ENCODE results near the gene ZNF526.
A peak's percentile ranks its signal among the peaks of the same experiment; 100 is the strongest.
"Not testable (repeated sequence)": the region's sequence is repeated elsewhere in the genome, so short reads cannot be mapped to it uniquely, and the experiment has no call there.

ZNF526 gene

DNA sequence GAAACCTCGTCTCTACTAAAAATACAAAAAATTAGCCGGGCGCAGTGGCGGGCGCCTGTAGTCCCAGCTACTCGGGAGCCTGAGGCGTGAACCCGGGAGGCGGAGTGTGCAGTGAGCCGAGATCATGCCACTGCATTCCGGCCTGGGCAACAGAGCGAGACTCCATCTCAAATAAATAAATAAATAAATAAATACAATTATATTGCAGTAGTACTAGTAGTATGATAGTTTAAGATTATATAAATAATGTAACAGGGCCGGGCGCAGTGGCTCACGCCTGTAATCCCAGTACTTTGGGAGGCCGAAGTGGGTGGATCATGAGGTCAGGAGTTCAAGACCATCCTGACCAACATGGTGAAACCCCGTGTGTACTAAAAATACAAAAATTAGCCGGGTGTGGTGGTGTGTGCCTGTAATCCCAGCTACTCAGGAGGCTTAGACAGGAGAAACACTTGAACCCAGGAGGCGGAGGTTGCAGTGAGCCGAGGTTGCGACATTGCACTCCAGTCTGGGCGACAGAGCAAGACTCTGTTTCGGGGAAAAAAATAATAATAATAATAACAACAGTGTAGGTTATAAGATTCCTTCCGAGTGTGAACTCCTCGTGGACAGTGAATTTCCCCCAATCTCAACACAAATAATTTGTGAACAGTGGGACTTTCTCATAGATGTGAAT, 47.0 kb downstream of the ZNF526 start:
- not testable (repeated sequence) for DNase-seq

DNA sequence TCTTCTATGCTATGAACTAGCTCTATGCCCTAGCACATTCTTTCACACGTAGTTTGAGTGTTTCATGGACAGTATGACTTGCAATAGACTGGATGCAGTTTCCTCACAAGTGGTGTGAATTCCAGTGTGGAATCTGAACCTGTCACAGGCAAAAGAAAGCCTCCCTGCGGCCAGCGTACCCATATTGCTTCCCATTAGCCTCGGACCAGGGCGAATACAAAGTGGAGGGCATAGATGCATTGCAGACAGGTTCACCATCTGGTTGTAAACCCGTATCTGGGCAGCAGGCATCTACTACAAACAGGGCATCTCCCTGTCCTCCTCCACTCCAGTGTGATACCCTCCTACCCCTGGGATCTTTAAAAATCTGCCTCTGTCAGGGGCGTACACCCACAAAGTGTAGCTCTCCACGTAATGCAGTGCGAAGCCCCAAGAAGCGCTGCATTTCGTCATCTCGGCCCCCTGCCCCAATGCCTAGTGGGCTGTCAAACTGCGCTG, 47.6 kb downstream of the ZNF526 start:
- DNase-seq = no peak

DNA sequence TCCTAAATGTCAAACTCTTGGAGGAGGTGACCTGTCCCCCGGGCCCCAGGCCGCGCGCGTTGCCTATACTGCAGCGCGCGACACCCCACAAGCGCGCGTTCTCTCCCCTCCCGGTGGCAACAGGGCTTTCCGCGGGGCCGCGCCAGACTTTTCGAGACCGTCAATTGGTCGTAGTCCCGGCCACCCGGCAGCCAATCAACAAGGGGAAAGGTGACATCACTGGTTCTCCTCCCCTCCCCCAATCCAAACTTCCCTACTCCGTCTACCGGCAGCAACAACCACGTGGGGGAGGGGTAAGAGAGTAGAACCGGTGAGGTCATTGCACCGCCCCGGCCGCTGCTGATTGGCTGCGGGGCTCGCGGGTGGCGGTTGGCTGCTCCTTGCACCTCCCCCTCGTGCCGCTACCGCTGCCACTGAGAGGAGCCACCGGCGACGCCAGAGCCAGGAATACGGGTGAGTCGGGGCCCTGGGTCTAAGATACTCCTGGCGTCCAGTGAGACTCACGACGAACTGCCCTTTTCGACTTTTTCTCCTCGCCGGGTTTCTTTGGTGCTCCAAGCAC, 48.1 kb downstream of the ZNF526 start:
- DNase-seq = peak; percentile 97

DNA sequence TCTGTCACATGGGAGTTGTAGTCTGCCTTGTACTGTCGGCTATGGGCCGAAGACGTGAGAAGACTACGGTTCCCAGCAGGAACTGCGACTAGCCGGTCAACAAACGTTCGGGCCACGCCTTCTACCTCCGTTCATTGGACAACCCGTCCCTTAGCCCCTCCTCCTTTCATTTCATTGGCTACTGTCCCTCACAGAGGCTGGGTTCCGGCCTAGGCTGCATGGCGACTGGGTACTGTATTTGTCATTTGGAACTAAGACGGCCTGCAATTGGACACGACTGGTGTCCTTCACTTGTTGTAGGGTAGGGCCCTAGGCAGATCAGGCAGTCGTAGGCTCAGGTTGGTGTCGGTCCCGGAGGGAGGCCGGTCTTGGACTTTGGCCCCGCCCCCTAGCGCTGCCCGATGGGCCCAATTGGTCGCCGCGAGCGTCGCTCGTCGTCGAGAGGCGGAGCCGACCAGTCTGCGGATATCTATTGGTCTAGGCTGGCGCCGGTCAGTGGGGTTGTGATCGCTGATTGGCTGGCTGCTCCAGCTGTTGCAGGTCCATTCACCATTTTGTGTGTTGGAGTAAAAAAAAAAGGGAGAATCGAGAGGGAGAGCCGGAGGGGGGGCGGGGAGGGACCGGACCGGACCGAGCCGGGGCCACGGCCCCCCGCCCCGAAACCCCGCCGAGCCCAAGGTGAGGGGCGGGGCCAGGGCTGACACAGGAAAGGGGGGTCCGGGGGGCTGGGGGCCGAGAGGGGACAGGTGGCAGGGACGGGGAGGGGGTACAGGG, 48.8 kb downstream of the ZNF526 start, which contains the start of gene CIC:
CIC (plus strand) TSS at position 549 of the 774 bp plus-strand sequence. CDS start 2,532 bp downstream, outside the sequence.
- peak; percentile 99 for DNase-seq

DNA sequence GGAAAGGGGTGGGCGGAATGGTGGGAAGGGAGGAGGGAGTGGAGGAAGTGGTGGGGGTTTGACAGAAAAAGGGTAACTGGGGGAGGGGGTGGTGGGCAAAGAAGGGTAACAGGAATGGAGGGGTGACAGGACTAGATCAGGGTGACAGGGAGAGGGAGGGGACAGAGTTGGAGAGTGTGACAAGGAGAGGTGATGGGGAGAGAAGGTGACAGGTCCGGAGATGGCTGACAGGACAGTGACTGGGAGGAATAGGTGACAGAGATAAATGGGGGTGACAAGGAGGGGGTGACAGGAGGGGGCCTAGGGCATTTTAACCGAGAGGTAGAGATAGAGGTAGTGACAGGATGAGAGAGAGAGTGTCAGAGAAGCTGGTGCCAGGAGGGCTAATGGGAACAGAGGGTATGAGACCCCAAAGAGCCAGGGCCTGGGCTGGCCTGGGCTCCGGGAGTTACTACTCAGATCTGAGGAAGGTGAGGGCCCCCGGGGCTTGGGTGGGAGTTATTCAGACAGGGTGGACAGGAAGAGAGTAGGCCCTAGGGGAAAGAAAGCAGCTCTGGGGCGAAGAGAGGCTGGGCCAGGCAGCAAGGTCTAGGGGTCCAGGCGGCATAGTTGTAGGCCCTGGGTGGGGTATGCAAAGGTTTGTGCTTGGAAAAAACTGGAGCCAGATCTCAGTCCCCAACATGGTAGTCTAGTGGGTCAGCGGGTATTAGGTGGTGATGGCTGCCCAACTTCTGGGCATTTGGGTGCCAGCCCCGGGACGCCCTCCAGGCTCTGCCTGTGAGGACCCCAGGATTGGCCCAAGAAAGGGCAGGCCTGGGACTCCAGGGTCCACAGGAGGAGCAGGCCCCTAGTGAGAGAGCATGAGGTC, 49.6 kb downstream of the ZNF526 start:
- no peak for DNase-seq

DNA sequence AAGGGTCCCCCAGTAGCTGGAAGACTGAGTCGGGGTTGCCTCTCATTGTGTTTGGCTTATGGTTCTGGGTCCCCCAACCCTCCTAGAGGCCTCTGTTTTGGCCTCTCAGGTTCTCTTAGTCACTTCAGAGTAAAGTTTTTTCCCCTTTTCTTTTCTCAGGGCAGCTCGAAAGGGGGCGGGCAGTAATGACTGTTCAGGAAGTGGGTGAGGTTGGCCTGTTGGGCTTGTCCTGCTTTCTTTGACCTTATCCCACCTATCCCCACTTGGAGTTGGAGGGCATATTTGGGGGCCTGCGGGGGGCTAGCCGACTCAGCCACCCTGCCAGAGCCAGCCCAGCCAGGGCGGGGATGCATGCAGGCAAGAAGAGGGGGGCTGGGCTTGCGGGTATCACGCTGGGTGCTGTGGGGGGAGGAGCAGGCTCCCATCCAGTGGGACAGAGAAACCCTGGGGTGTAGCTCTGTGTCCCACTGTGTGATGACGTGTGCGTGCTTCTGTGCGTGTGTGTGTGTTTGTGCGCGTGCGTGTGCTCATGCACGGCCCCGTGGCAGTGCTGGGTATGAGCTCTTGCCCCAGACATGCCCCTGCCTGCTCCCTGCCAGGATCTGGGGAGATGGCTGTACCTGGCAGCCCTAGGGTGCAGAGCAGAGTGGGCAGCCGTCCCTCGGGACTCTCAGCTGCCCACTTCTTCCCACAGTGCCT, 50.4 kb downstream of the ZNF526 start:
- DNase-seq = no peak

DNA sequence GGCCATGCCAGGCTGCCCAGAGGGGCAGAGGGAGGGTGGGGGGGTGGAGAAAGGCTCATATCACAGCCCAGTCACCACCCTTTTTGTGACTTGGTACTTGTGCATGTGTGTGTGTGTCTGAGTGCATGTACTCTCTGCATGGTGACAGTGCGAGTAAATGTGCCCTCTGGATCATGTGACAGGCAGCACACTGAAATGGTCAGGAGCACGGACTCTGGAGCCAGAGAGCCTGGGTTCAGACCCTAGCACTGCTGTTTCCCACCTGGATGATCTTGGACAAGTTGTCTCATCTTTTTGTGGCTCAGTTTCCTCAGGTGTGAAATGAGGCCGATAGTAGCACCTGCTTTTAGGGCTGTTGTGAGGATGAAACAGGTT, 50.9 kb downstream of the ZNF526 start:
- DNase-seq = no peak

DNA sequence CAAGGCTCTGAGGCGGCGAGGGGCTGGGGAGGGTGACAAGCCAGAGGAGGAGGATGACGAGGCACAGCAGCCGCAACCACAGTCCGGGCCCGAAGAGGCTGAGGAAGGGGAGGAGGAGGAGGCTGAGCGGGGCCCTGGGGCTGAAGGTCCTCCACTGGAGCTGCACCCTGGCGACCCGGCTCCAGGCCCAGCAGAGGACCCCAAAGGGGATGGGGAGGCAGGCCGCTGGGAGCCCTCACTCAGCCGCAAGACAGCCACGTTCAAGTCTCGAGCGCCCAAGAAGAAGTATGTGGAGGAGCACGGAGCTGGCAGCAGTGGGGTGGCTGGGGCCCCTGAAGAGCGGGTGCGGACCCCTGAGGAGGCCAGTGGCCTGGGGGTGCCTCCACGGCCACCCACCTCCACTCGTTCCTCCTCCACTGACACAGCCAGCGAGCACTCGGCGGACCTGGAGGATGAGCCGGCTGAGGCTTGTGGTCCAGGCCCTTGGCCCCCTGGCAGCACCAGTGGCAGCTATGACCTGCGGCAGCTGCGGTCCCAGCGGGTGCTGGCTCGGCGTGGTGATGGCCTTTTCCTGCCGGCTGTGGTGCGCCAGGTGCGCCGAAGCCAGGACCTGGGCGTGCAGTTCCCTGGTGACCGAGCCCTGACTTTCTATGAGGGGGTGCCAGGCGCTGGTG, 51.9 kb downstream of the ZNF526 start:
- no peak for DNase-seq

DNA sequence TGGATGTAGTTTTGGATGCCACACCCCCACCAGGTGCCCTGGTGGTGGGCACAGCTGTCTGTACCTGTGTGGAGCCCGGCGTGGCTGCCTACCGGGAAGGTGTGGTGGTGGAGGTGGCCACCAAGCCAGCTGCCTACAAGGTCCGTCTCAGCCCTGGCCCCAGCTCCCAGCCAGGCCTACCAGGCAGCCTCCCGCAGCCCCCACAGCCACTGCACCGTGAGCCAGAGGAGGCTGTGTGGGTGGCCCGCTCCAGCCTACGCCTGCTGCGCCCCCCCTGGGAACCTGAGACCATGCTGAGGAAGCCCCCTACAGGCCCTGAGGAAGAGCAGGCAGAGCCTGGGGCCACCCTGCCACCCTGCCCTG, 52.4 kb downstream of the ZNF526 start:
- DNase-seq = no peak

DNA sequence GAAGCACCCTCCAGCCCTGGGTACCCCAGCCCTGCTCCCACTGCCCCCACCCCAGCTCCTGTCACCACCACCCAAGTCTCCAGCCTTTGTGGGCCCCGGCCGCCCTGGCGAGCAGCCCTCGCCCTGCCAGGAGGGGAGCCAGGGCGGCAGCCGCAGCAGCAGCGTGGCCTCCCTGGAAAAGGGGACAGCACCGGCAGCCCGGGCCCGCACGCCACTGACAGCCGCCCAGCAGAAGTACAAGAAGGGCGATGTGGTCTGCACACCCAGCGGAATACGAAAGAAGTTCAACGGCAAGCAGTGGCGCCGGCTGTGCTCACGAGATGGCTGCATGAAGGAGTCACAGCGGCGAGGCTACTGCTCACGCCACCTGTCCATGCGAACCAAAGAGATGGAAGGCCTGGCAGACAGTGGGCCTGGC, 52.9 kb downstream of the ZNF526 start:
- no peak for DNase-seq

DNA sequence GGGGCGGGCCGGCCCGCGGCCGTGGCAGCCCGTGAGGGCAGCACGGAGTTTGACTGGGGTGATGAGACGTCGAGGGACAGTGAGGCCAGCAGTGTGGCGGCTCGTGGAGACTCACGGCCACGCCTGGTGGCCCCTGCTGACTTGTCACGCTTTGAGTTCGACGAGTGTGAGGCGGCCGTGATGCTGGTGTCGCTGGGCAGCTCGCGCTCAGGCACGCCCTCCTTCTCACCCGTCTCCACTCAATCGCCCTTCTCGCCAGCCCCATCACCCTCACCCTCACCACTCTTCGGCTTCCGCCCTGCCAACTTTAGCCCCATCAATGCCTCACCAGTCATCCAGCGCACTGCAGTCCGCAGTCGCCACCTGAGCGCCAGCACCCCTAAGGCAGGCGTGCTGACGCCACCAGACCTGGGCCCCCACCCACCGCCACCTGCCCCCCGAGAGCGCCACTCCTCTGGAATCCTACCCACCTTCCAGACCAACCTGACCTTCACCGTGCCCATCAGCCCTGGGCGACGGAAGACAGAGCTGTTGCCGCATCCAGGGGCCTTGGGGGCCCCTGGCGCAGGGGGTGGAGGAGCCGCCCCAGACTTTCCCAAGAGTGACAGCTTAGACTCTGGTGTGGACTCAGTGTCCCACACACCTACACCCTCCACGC, 53.4 kb downstream of the ZNF526 start:
- no peak for DNase-seq

DNA sequence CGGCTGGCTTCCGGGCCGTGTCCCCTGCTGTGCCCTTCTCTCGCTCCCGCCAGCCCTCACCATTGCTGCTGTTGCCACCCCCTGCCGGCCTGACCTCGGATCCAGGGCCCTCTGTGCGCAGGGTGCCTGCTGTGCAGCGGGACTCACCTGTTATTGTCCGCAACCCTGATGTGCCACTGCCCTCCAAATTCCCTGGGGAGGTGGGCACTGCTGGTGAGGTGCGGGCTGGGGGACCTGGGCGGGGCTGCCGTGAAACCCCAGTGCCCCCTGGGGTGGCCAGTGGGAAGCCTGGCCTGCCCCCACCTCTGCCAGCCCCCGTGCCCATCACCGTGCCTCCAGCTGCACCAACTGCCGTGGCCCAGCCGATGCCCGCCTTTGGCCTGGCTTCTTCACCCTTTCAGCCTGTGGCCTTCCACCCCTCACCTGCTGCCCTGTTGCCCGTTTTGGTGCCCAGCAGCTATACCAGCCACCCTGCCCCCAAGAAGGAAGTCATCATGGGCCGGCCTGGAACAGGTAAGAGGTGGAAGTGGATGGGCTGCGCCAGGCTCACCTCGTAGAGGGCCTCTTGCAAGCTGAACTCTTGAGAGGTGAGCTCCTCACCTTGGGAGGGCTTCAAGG, 54.1 kb downstream of the ZNF526 start:
- no peak for DNase-seq

DNA sequence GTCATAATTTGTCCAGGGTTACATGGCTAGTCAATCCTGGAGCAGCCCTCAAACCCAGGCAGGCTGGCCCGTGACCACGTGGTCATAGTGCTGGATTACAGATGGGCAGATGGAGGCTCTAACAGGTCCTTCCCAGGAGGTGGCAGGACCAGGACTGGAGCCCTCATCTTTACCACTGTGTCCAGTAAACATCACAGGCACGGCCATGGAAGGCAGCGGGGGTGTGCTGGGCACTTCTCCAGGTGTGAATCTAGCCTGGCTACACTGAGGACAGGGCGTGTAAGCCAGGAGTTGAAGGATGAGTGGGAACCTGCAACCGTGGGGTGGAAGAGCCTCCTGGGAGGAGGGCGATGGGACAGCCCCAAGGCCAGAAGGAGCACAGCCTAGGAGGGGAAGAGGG, 55.0 kb downstream of the ZNF526 start:
- no peak for DNase-seq

DNA sequence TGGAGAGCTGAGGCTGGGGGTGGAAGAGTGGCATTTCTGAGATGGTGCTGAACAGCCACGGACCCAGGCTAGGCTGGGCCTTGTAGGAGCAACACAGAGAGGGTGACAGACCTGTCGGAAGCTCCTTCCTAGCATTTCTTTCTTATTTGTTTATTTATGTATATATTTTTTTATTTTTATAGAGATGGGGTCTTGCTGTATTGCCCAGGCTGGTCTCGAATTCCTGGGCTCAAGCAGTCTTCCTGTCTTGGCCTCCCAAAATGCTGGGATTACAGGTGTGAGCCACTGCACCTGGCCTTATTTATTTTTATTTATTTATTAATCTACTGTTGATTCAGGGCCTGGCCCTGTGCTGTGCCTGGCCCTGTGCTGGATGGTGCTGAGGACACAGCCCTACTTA, 55.4 kb downstream of the ZNF526 start:
- no peak for DNase-seq

DNA sequence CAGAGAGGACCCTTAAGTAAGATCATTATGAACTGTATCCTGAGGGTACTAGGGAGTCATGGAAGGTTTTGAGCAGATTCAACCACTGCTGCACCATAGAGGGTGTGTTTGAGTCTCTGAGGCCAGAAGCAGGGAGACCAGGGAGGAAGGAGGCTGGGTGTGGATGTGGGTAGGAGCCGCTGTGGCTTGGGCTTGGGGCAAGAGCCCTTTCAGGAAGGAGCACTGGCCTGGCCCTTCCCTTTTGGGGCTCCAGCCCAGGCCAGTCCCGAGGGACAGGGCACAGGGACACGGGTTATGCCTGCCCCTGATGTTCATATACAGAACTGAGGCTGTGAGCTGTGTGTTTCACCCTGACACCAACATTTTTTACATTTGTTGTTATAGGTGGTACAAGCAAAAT, 56.2 kb downstream of the ZNF526 start:
- no peak for DNase-seq

DNA sequence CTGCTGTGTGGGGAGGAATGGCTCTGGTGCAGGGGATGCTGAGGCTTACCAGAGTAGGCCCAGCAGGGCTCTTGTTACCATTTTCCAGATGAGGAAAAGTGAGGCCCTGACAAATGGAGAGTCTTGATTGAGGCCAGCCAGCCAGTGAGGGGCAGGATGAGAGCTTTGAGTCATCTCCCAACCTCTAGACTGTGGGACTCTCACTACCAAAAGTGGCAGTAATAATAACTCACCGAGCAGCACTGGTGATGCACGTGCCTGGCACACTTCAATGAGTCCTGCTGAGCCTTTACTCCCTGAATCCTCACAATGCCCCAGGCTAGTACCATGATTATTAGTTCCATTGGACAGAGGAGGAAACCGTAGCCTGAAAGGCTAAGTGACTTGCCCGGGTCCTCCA, 56.7 kb downstream of the ZNF526 start:
- DNase-seq = no peak

Data from NCI-H1417 treated with DMSO at 0.1 percent for 48 hours (cell line).